HepG2 (cell line): ENCODE data around the gene UQCRC1. TPM values are rescaled to one million over a fixed set of nuclear protein-coding genes. Genes with fewer than 3 reads are reported as not detected.

Source experiments
- ATF4 ChIP-seq, 2 experiments: fragments of 450-650 bp in 1 of 2; sonication (generic) in 1 of 2; formaldehyde crosslinking; IDR thresholded peaks; 2 replicates each; pipeline versions ENCODE4 v1.5.0 to v1.8.0; 2020 to 2022; ENCODE audit warnings: mild to moderate bottlenecking in 1 of 2, missing genetic modification reagents in 1 of 2
- CBX2 ChIP-seq, 2 experiments: fragments of 200-600 bp in 1 of 2; sonication (generic); formaldehyde crosslinking in 1 of 2; IDR thresholded peaks; 2 replicates each; pipeline versions ENCODE4 v1.7.0 to v1.8.1; 2018 to 2022; ENCODE audit warnings: low read depth in 2 of 2, low read length in 1 of 2, mild to moderate bottlenecking in 1 of 2, missing genetic modification reagents in 1 of 2
- CREM ChIP-seq, 2 experiments: sonication (generic) in 1 of 2; formaldehyde crosslinking in 1 of 2; IDR thresholded peaks; 2 replicates each; pipeline versions ENCODE4 v1.4.0 to v1.6.1; 2016 to 2020; ENCODE audit warnings: antibody characterized with exemption in 1 of 2, mild to moderate bottlenecking in 1 of 2, missing genetic modification reagents in 1 of 2
- ETV5 ChIP-seq: IDR thresholded peaks from 2 replicates; pipeline ENCODE4 v1.6.1; 2018; ENCODE audit warnings: missing biosample characterization, missing genetic modification reagents, inconsistent platforms, borderline replicate concordance
- GATA4 ChIP-seq: sonication (generic); IDR thresholded peaks from 2 replicates; pipeline ENCODE4 v1.6.1; 2016; ENCODE audit warnings: antibody characterized with exemption, low read depth, borderline replicate concordance
- MXD1 ChIP-seq: sonication (generic); formaldehyde crosslinking; IDR thresholded peaks from 2 replicates; pipeline ENCODE4 v1.4.0; 2020; ENCODE audit warnings: mild to moderate bottlenecking, missing genetic modification reagents
- NFKBIZ ChIP-seq: IDR thresholded peaks from 2 replicates; pipeline ENCODE4 v1.6.1; 2018; ENCODE audit warnings: missing genetic modification reagents, missing compliant biosample characterization
- RERE ChIP-seq: IDR thresholded peaks from 2 replicates; pipeline ENCODE4 v1.6.1; 2016; ENCODE audit warnings: low read depth, missing genetic modification reagents, missing compliant biosample characterization
- SATB2 ChIP-seq: sonication (generic); formaldehyde crosslinking; IDR thresholded peaks from 2 replicates; pipeline ENCODE4 v1.5.0; 2020; ENCODE audit warnings: missing genetic modification reagents
- TBP ChIP-seq: sonication (generic); formaldehyde crosslinking; IDR thresholded peaks from 2 replicates; pipeline ENCODE4 v1.5.0; 2020; ENCODE audit warnings: missing genetic modification reagents
- TCF7L2 ChIP-seq: IDR thresholded peaks from 2 replicates; pipeline ENCODE4 v1.6.1; 2011; ENCODE audit warnings: mild to moderate bottlenecking, low read depth, low read length, moderate library complexity
- ZBTB3 ChIP-seq: sonication (generic); formaldehyde crosslinking; IDR thresholded peaks from 2 replicates; pipeline ENCODE4 v1.4.0; 2020; ENCODE audit warnings: low read depth, mild to moderate bottlenecking, moderate library complexity, missing genetic modification reagents, borderline replicate concordance
- ZNF10 ChIP-seq: sonication (generic); formaldehyde crosslinking; IDR thresholded peaks from 2 replicates; pipeline ENCODE4 v1.4.0; 2020; ENCODE audit warnings: mild to moderate bottlenecking, low read depth, missing genetic modification reagents, borderline replicate concordance
- ZNF136 ChIP-seq: sonication (generic); formaldehyde crosslinking; IDR thresholded peaks from 2 replicates; pipeline ENCODE4 v1.8.1; 2022; ENCODE audit warnings: low read depth, mild to moderate bottlenecking, moderate library complexity, missing genetic modification reagents
- ZNF432 ChIP-seq: sonication (generic); formaldehyde crosslinking; IDR thresholded peaks from 2 replicates; pipeline ENCODE4 v1.5.0; 2020; ENCODE audit warnings: missing genetic modification reagents, mild to moderate bottlenecking, borderline replicate concordance
- ZNF496 ChIP-seq: sonication (generic); formaldehyde crosslinking; IDR thresholded peaks from 2 replicates; pipeline ENCODE4 v1.8.1; 2023; ENCODE audit warnings: mild to moderate bottlenecking, moderate library complexity, missing genetic modification reagents; ENCODE audit not compliant: insufficient replicate concordance
- ZNF740 ChIP-seq: sonication (generic); formaldehyde crosslinking; IDR thresholded peaks from 2 replicates; pipeline ENCODE4 v1.4.0; 2020; ENCODE audit warnings: missing genetic modification reagents
- ZSCAN29 ChIP-seq: sonication (generic); formaldehyde crosslinking; conservative IDR thresholded peaks from 2 replicates; pipeline ENCODE4 v1.4.0; 2020; ENCODE audit warnings: mild to moderate bottlenecking, missing genetic modification reagents
- polyA plus RNA-seq, 8 experiments: library from polyadenylated mRNA; depleted of rRNA in 3 of 8; stranded (reverse) in 7 of 8; unstranded in 1 of 8; fragments of >200 nt; fragmentation: Illumina TruSeq in 4 of 8; extraction: Trizol in 4 of 8; gene quantifications; 2 replicates each; pipeline versions ENCODE4 v1.2.1 to v1.2.3, GENCODE V29; 2011 to 2016; ENCODE audit warnings: low read depth in 4 of 8, missing spikeins in 1 of 8, mixed read lengths in 1 of 8; ENCODE audit not compliant: insufficient read depth in 1 of 8
- total RNA-seq, 5 experiments: library from RNA; depleted of rRNA; stranded (reverse); fragments of >200 nt; fragmentation: Illumina TruSeq; extraction: Trizol; gene quantifications; 2 replicates each; pipeline ENCODE4 v1.2.3, GENCODE V29; 2016; ENCODE audit warnings: low read depth in 1 of 5

Gene UQCRC1
- total and polyA plus RNA-seq, 2 of the 13 experiments (the other 11 are each of a cell fraction or from before 2014, with no cell fraction given), result 316 to 680 TPM

- no peak for TF ChIP-seq CBX2 (IDR thresholded peaks at IDR 0.05; ENCODE audit: low read depth, low read length)
- TF ChIP-seq CBX2 (CRISPR knock-in tag; IDR thresholded peaks at IDR 0.05; ENCODE audit: low read depth), result no peak
- TF ChIP-seq NFKBIZ, result no peak; the same call in 1 of the 2 replicates
- no peak for TF ChIP-seq ZNF496 (CRISPR knock-in tag)
- TF ChIP-seq MXD1 (CRISPR knock-in tag), result peak; percentile 95
- peak; percentile 24; the same call in 1 of the 2 replicates for TF ChIP-seq ZNF10
- TF ChIP-seq ZSCAN29, result 0 out of 2 replicates have a peak, but pooled peaks have one; percentile 56
- 0 out of 2 replicates have a peak, but pooled peaks have one; percentile 56 for TF ChIP-seq GATA4
- TF ChIP-seq ZNF432 (CRISPR knock-in tag), result no peak
- no peak for TF ChIP-seq RERE (CRISPR knock-in tag)
- no peak for TF ChIP-seq ZBTB3 (CRISPR knock-in tag)
- TF ChIP-seq ZNF740, result peak; percentile 33; the same call in 1 of the 2 replicates
- TF ChIP-seq ETV5 (CRISPR knock-in tag), result peak; percentile 13; the same call in 1 of the 2 replicates
- TF ChIP-seq ZNF136 (CRISPR knock-in tag), result 0 out of 2 replicates have a peak, but pooled peaks have one; percentile 39
- no peak for TF ChIP-seq TCF7L2
- TF ChIP-seq SATB2 (CRISPR knock-in tag), result 0 out of 2 replicates have a peak, but pooled peaks have one; percentile 75
- TF ChIP-seq CREM (IDR thresholded peaks at IDR 0.05), result no peak; the same call in 1 of the 2 replicates
- no peak for TF ChIP-seq CREM (CRISPR knock-in tag; IDR thresholded peaks at IDR 0.05)
- TF ChIP-seq TBP, result no peak
- no peak; a peak in 1 of 4 replicates for TF ChIP-seq ATF4 (CRISPR knock-in tag; IDR thresholded peaks at IDR 0.05)
These were observed at the start of gene UQCRC1 (continued) for GRCh38 chr3:48609088-48610005.
